Suprapubic skin (tissue), 4 donors: ENCODE results near the gene RAE1. TPM values are rescaled to one million over a fixed set of nuclear protein-coding genes. Genes with fewer than 3 reads are reported as not detected.

ENCODE experiments used
- DNase-seq, 2 donors: peaks; one replicate each; pipeline ENCODE4 v3.0.0-alpha.2; 2019; ENCODE audit warnings: low spot score in 2 of 2
- H3K27ac ChIP-seq: fragments of 200-600 bp; sonication (generic); one replicate; pipeline ENCODE4 v1.5.1; 2019
- H3K27me3 ChIP-seq: fragments of 200-600 bp; sonication (generic); one replicate; pipeline ENCODE4 v1.5.1; 2019
- H3K36me3 ChIP-seq: fragments of 200-600 bp; sonication (generic); one replicate; pipeline ENCODE4 v1.5.1; 2019
- H3K4me1 ChIP-seq: fragments of 200-600 bp; sonication (generic); one replicate; pipeline ENCODE4 v1.5.1; 2019
- H3K4me3 ChIP-seq: fragments of 200-600 bp; sonication (generic); one replicate; pipeline ENCODE4 v1.5.1; 2019; ENCODE audit warnings: mild to moderate bottlenecking
- H3K9me3 ChIP-seq: fragments of 200-600 bp; sonication (generic); one replicate; pipeline ENCODE4 v1.5.1; 2019
- EP300 ChIP-seq: sonication (generic); formaldehyde crosslinking; IDR thresholded peaks from one replicate; pipeline ENCODE4 v1.6.1; 2017; ENCODE audit warnings: antibody characterized with exemption
- POLR2A ChIP-seq, 2 donors: fragments of 450-650 bp; IDR thresholded peaks; one replicate each; pipeline ENCODE4 v1.6.1; 2017; ENCODE audit warnings: antibody characterized with exemption in 2 of 2, mild to moderate bottlenecking in 2 of 2, moderate library complexity in 2 of 2
- POLR2AphosphoS5 ChIP-seq, 3 donors: sonication (generic); formaldehyde crosslinking; IDR thresholded peaks; one replicate each; pipeline ENCODE4 v1.6.1; 2017; ENCODE audit warnings: antibody characterized with exemption in 3 of 3
- WGBS: methylation state at CpG from one replicate; pipeline ENCODE4 v1.1.5; 2018; 5-methylcytosine and 5-hydroxymethylcytosine counted together
- total RNA-seq, 4 donors: library from RNA; depleted of rRNA; stranded (reverse); fragments of >200 nt; gene quantifications; one replicate each; pipeline ENCODE4 v1.1.0, GENCODE V29; 2016
- TF ChIP-seq, protein P1 (sequence below), 2 donors: fragments of 200-600 bp in 1 of 2; fragments of 450-650 bp in 1 of 2; sonication (generic) in 1 of 2; IDR thresholded peaks; one replicate each; pipeline ENCODE4 v1.5.1; 2016 to 2019; ENCODE audit warnings: antibody characterized with exemption in 2 of 2, mild to moderate bottlenecking in 1 of 2, moderate library complexity in 1 of 2

Gene RAE1
- total RNA-seq, 4 donors from 2014 or later: 31.2 to 45.1 (median 37.2) TPM

DNA sequence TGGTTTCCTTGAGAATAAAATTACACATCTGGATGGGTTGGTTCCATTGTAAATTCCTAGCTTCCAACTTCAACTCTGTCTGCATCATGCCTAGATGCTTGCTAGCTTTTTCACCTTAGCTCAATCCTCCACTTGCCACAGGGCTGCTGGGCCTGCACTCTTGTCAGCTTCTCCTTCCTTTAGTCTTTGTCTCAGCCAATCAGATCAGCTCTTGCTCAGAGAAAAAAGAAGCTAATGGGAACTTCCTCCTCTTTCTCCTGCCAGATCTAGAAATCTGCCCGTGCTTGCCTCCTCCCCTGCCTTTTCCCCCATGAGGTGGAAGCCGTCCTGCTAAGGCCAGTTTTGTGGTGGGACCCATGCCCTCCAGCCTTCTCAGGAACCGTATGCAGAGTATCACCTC is 18.5 kb downstream of the RAE1 start:
- H3K4me1 ChIP-seq: no peaks in the 10 kb centered on the region
- H3K9me3 ChIP-seq: no peaks in the 10 kb centered on the region
- peaks cover 98% of the 10 kb centered on the region for H3K36me3 ChIP-seq
- no peak overlapping the region for H3K27ac ChIP-seq
- DNase-seq: no peak
- H3K27me3 ChIP-seq: no peaks in the 10 kb centered on the region
- H3K4me3 ChIP-seq: no peak overlapping the region
- TF ChIP-seq POLR2AphosphoS5 (IDR thresholded peaks at IDR 0.05) (no peak), POLR2A (IDR thresholded peaks at IDR 0.05) (no peak), EP300 (no peak)
- TF ChIP-seq, protein P1, sequence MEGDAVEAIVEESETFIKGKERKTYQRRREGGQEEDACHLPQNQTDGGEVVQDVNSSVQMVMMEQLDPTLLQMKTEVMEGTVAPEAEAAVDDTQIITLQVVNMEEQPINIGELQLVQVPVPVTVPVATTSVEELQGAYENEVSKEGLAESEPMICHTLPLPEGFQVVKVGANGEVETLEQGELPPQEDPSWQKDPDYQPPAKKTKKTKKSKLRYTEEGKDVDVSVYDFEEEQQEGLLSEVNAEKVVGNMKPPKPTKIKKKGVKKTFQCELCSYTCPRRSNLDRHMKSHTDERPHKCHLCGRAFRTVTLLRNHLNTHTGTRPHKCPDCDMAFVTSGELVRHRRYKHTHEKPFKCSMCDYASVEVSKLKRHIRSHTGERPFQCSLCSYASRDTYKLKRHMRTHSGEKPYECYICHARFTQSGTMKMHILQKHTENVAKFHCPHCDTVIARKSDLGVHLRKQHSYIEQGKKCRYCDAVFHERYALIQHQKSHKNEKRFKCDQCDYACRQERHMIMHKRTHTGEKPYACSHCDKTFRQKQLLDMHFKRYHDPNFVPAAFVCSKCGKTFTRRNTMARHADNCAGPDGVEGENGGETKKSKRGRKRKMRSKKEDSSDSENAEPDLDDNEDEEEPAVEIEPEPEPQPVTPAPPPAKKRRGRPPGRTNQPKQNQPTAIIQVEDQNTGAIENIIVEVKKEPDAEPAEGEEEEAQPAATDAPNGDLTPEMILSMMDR (IDR thresholded peaks at IDR 0.05): no peak
- 74% methylated on average over 3 of the region's 3 CpGs for WGBS

DNA sequence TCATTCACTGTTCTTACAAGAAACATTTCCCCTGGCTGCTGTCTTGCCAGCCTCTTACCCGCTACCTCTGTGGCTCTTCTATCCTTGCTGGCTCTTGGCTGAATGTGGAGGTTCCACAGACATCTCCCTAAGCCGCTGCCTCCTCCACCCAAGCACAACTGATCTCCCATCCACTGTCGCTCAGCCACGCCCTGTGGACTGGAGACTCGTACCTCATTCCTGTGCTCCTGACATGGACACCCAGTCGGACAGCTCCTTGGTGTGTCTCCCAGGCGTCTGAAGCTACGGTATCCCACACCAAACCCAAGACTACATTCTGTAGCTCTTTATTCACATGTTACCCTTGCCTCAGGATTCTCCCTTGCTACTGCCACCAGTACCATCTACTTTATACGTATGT is 19.3 kb downstream of the RAE1 start:
- TF ChIP-seq POLR2A (IDR thresholded peaks at IDR 0.05) (no peak), EP300 (no peak), POLR2AphosphoS5 (IDR thresholded peaks at IDR 0.05) (no peak)
- TF ChIP-seq, protein P1 (IDR thresholded peaks at IDR 0.05): no peak
- H3K36me3 ChIP-seq: peaks cover 100% of the 10 kb centered on the region
- no peaks in the 10 kb centered on the region for H3K4me1 ChIP-seq
- H3K9me3 ChIP-seq: no peaks in the 10 kb centered on the region
- DNase-seq: no peak
- no peak overlapping the region for H3K4me3 ChIP-seq
- no peak overlapping the region for H3K27ac ChIP-seq
- WGBS: 93% methylated on average over 9 of the region's 9 CpGs
- no peaks in the 10 kb centered on the region for H3K27me3 ChIP-seq

DNA sequence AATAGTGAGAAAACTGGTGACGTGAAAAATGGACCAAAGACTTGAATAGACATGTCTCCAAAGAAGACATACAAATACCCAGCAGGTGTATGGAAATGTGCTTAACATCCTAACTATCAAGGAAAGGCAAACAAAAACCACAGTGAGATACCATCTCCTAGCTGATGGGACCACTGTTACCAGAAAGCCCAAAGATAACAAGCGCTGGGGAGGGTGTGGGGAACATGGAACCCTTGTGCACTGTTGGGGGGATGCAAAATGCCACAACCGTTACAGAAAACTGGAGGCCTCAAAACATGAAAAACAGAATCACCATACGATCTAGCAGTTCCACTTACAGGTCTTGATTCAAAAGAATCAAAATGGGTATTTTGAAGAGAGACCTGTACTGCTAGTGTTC is 20.3 kb downstream of the RAE1 start:
- no peak for DNase-seq
- H3K4me3 ChIP-seq: no peak overlapping the region
- H3K27me3 ChIP-seq: no peaks in the 10 kb centered on the region
- WGBS: 92% methylated on average over 4 of the region's 4 CpGs
- H3K9me3 ChIP-seq: no peaks in the 10 kb centered on the region
- H3K36me3 ChIP-seq: peaks cover 100% of the 10 kb centered on the region
- TF ChIP-seq POLR2AphosphoS5 (IDR thresholded peaks at IDR 0.05) (no peak), EP300 (no peak), POLR2A (IDR thresholded peaks at IDR 0.05) (no peak)
- TF ChIP-seq, protein P1 (IDR thresholded peaks at IDR 0.05): no peak
- no peak overlapping the region for H3K27ac ChIP-seq
- no peaks in the 10 kb centered on the region for H3K4me1 ChIP-seq

DNA sequence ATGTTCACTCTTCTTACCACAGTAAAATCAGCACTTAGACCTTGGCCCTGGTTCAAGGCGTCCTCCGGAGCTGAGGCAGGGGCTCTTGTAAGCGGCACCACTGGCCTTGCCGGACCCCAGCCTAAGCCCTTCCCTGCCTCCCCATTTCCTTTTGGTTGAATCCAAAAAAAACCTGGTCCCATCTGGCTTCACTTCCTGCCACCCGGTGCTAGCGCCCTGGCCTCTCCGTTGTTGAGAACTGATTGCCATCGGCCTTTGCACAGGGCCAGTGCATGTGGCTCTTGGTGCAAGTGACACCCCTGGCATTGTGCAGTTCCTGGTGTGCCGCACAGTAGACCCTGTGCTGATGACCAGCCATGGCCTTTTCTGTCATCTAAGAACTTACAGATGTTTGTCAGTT is 21.1 kb downstream of the RAE1 start:
- H3K9me3 ChIP-seq: no peaks in the 10 kb centered on the region
- H3K27ac ChIP-seq: no peak overlapping the region
- DNase-seq: no peak
- peaks cover 98% of the 10 kb centered on the region for H3K36me3 ChIP-seq
- TF ChIP-seq POLR2A (IDR thresholded peaks at IDR 0.05) (no peak), EP300 (no peak), POLR2AphosphoS5 (IDR thresholded peaks at IDR 0.05) (no peak)
- TF ChIP-seq, protein P1 (IDR thresholded peaks at IDR 0.05): no peak
- WGBS: 85% methylated on average over 9 of the region's 9 CpGs
- H3K4me1 ChIP-seq: no peaks in the 10 kb centered on the region
- H3K4me3 ChIP-seq: no peak overlapping the region
- no peaks in the 10 kb centered on the region for H3K27me3 ChIP-seq

DNA sequence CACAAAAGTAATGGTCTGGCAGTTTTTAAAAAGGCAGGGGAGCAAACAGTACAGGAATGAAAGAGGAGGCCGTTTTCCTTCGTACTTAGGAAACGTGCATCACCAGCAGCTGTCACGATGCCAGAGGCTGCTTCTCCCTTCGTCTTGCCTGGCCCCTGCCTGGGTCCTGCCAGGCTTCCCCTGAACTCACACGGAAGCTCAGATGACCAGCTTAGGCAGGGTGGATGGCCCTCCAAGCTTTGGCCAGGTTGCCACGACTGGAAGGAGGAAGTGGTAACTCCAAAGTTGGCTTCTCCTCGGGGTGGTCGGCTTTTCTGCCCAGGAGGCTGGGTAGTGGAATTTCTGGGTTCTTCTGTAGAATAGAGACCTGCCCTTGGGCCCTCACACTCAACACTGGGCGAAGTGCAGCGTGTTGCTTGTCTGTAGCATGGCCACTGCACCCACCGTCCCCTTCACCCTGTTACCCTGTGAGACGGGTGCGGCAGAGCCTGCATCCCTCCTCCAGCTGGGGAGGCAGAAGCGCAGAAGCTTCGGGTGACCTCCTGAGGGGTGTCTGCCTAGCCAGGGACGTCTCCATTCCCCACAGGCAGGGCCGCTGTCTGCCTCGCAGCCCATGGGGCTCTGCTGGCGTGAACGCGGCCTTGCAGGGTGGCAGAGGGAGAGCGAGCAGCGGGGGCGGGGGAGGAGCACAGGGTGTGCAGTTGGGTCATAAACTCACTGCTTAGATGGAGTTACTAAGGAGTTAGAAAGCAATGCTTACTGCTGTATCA is 21.7 kb downstream of the RAE1 start:
- Histone ChIP-seq H3K27me3 (no peaks in the 10 kb centered on the region), H3K9me3 (no peaks in the 10 kb centered on the region), H3K27ac (no peak overlapping the region), H3K4me3 (no peak overlapping the region), H3K36me3 (peaks cover 98% of the 10 kb centered on the region), H3K4me1 (no peaks in the 10 kb centered on the region)
- WGBS: 80% methylated on average over 19 of the region's 25 CpGs
- TF ChIP-seq POLR2A (IDR thresholded peaks at IDR 0.05): no peak
- no peak for TF ChIP-seq POLR2AphosphoS5 (IDR thresholded peaks at IDR 0.05)
- TF ChIP-seq, protein P1 (IDR thresholded peaks at IDR 0.05): no peak
- TF ChIP-seq EP300: no peak
- no peak for DNase-seq
